ENCODE data around the gene ARCN1.

Gene ARCN1

GRCh38 chr11:118532852-118533768 is 39.1 kb upstream of the ARCN1 start:
- no peak for TF ChIP-seq CTCF (IDR thresholded peaks at IDR 0.05; ENCODE audit: insufficient read depth, missing control alignments)
- no peak for FAIRE-seq
- DNase-seq (ENCODE audit: insufficient read length, low spot score) = no peak

GRCh38 chr11:118533769-118534729 is 38.2 kb upstream of the ARCN1 start:
- FAIRE-seq = no peak
- no peak for DNase-seq (ENCODE audit: insufficient read length, low spot score)
- no peak for TF ChIP-seq CTCF (IDR thresholded peaks at IDR 0.05; ENCODE audit: insufficient read depth, missing control alignments)

GRCh38 chr11:118535261-118535660 is 36.9 kb upstream of the ARCN1 start:
- FAIRE-seq (no peak), DNase-seq (ENCODE audit: insufficient read length, low spot score) (no peak)
- TF ChIP-seq CTCF (IDR thresholded peaks at IDR 0.05; ENCODE audit: insufficient read depth, missing control alignments) = no peak

- FAIRE-seq = no peak
- no peak for DNase-seq (ENCODE audit: insufficient read length, low spot score)
These were observed 35.5 kb upstream of the ARCN1 start for GRCh38 chr11:118536726-118537125.

GRCh38 chr11:118537409-118537980 is 34.7 kb upstream of the ARCN1 start:
- DNase-seq (ENCODE audit: insufficient read length, low spot score) = no peak
- TF ChIP-seq CTCF (IDR thresholded peaks at IDR 0.05; ENCODE audit: insufficient read depth, missing control alignments) = no peak
- no peak for FAIRE-seq

More at GRCh38 chr11:118536726-118537125, 35.5 kb upstream of the ARCN1 start:
- TF ChIP-seq CTCF (IDR thresholded peaks at IDR 0.05; ENCODE audit: insufficient read depth, missing control alignments) = no peak

- DNase-seq (ENCODE audit: insufficient read length, low spot score) (no peak), FAIRE-seq (no peak)
- TF ChIP-seq CTCF (IDR thresholded peaks at IDR 0.05; ENCODE audit: insufficient read depth, missing control alignments) = no peak
These were observed 28.1 kb upstream of the ARCN1 start for GRCh38 chr11:118544010-118544646.

All from D721Med (cell line).